HG03460 (cell line): Measurements from ENCODE around the gene LRRFIP2.
"Not testable (repeated sequence)": the region's sequence is repeated elsewhere in the genome, so short reads cannot be mapped to it uniquely, and the experiment has no call there.

Experiments
- ATAC-seq: cut with Tn5 transposase; IDR thresholded peaks from one replicate; pipeline ENCODE4 v1.9.1; 2021; ENCODE audit not compliant: unreplicated experiment

LRRFIP2 gene

GRCh38 chr3:37174532-37175126 lies at the start of gene LRRFIP2:
TSS of gene LRRFIP2 (minus strand) at chr3:37174582. CDS start at chr3:37148983, 25,599 bp downstream.
- ATAC-seq: peak; percentile 28

DNA sequence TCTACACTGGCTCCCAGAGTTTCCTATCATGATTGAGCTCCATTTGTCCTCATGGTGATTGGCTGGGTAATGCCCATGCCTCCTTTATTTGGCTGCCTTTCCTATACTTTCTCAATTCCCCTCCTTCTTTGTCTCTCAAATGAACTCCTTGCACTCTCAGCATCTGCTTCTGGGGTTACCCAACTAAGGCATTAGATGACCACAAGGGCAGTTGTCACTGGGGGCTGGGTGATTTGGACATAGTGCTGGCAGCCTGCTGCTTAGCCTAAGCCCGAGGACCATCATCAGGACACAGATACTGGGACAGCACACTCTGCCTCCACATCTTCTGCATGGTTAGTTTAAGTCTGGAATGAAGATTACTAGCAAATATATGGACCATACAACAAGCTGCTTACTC lies 49.2 kb upstream of the LRRFIP2 start:
- ATAC-seq: no peak

- no peak for ATAC-seq
These were observed 48.8 kb upstream of the LRRFIP2 start for GRCh38 chr3:37223141-37223558.

DNA sequence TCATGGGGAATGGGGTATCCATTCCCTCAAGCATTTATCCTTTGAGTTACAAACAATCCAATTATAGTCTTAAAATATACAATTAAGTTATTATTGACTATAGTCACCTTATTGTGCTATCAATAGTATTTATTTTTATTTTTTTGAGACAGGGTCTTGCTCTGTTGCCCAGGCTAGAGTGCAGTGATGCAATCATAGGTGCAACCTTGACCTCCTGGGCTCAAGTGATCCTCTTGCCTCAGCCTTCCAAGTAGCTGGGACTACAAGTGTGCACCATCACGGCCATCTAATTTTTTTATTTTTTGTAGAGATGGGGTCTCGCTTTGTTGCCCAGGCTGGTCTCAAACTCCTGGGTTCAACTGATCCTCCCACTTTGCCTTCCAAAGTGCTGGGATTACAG lies 48.2 kb upstream of the LRRFIP2 start:
- not testable (repeated sequence) for ATAC-seq

- no peak for ATAC-seq
These were observed 47.0 kb upstream of the LRRFIP2 start for GRCh38 chr3:37221407-37221806.

DNA sequence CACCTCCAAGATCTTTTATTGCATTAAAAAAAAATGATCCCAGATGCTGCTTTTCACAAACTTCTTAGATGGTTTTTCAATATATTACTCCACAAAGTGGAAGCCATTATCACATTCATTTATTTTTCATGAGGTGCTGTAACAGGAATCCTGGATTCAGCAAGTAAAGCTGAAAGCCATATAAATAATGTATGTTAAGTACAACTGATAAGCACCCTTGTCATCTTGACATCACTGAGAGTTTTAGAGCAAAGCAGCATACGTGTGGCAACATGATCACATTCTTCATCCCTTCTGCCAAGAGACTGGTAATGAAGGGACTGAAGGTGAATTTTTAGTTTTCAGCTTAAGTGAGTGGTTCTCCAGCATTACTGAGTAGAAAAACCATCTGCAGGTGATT lies 44.9 kb upstream of the LRRFIP2 start:
- no peak for ATAC-seq

DNA sequence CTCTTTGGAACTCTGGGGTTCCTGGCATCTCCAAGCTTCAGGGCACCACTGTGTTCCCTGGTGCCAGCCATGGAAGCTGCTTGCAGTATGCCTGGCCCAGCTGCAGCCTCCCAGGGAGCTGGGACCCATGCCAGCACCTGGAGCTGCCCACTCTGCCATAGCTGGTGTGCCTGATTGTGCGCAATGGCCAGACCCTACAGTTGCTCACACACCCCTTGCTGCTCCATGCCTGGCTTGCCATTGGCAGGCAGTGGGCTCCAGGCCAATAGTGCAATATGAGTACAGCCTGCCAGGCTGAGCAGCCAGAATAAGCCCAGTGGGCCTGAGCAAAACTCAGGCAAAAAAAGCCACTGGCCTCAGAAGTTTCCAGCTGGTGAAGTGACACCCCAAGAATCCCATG lies 43.8 kb upstream of the LRRFIP2 start:
- no peak for ATAC-seq

DNA sequence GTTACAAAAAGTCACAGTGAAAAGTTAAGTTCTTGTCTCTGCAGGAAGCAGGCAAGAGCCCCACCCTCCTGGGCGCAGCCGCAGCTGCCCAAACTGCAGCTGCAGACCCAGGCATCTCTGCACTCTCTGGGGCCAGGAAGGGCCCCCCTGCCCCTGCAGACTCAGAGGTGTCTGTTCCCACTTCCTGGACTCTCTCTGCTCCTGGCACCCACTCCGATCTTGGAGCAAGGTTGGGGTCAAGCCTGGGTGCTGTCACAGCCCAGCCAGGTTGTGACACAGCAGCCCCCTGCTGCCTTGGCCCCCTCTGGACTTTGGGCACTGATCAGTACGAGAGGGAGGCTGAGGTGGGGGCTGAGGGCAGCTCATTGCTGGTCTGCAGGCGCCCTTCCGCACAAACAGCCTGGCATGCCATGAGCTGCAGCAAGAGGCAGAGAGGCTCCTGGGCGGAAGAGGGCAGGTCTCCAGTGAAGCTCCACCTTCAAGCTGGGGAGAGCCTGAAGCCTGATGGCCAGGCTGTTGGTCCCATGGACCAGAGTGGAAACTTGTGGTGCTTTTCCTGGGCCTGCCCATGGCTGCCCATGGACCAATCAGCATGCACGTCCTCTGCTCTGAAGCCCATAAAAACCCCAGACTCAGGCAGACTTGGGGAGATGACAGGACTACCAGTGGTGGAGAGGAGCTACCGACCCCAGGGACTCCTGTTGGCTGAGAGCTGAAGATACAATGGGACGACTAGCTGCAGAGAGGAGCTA lies 42.9 kb upstream of the LRRFIP2 start:
- ATAC-seq: no peak

- ATAC-seq: no peak
These were observed 42.3 kb upstream of the LRRFIP2 start for GRCh38 chr3:37216597-37217097.

DNA sequence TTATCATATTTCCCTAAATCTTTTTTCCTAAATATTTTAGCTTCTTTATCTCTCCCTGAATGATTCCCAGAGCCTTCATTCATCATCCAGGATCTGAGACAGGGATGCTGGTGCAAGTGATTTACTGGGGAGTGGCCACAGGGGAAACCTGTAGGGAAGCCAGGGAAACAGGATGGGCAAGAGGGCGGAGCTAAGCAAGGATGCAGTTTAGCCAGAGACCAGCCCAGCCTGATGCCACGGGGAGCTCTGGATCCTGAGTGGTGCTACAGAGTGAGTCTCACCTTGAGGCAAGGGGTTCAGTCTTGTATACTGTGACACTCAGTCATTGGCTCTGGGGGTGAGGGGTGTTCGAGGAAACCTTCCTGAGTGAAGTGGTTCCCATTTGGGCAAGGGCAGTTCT lies 39.7 kb upstream of the LRRFIP2 start:
- no peak for ATAC-seq

- ATAC-seq: no peak
These were observed 35.8 kb upstream of the LRRFIP2 start for GRCh38 chr3:37210230-37210629.

GRCh38 chr3:37208576-37208975 lies 34.2 kb upstream of the LRRFIP2 start:
- not testable (repeated sequence) for ATAC-seq

DNA sequence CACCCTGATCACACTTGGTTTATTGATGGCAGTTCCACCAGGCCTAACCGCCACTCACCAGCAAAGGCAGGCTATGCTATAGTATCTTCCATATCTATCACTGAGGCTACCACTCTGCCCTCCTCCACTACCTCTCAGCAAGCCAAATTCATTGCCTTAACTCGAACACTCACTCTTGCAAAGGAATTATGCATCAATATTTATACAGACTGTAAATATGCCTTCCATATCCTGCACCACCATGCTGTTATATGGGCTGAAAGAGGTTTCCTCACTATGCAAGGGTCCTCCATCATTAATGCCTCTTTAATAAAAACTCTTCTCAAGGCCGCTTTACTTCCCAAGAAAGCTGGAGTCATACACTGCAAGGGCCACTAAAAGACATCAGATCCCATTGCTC lies 33.6 kb upstream of the LRRFIP2 start:
- ATAC-seq: not testable (repeated sequence)

- ATAC-seq: not testable (repeated sequence)
These were observed 31.7 kb upstream of the LRRFIP2 start for GRCh38 chr3:37206041-37206440.

- no peak for ATAC-seq
These were observed 29.9 kb upstream of the LRRFIP2 start for GRCh38 chr3:37204314-37204713.

GRCh38 chr3:37202035-37202434 lies 27.7 kb upstream of the LRRFIP2 start:
- ATAC-seq: no peak

DNA sequence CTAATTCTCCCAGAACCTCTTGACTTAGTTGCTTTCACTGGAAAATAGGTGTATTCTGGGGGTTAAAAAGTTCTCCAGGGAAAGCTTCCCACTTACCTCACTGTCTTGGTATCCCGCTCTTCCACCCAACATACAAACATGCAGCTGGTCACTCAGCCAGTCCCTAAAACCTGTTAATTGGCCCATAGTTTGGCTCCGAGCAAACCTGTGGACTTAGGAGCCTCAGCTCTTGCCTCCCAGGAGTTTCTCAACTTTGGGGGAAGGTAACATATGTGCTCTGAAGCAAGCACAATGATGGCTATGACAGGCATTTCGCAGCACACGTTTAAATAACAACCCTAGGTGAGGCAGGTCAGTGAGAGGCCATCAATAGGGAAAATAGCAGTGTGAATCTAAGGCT lies 25.8 kb upstream of the LRRFIP2 start:
- ATAC-seq: no peak

DNA sequence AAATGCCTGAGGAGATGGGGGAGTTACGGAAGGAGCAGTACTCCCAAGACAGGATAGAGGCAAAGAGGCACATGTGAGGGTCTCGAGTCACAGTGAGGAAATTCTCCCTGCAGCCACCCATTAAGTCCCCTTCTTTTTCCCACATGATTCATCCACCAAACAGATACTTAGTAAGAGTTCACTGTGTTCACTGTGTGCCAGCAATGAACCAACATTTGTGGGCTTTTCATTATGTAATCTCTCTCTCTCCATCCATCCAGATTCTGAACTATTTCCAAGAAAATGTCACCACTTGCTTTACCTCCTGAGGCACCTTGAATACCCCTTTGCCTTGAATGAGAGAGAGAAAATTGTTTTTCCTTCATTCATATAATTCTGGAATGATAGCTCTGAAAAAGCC lies 24.6 kb upstream of the LRRFIP2 start:
- no peak for ATAC-seq

- ATAC-seq: no peak
These were observed 24.2 kb upstream of the LRRFIP2 start for GRCh38 chr3:37198547-37198946.

DNA sequence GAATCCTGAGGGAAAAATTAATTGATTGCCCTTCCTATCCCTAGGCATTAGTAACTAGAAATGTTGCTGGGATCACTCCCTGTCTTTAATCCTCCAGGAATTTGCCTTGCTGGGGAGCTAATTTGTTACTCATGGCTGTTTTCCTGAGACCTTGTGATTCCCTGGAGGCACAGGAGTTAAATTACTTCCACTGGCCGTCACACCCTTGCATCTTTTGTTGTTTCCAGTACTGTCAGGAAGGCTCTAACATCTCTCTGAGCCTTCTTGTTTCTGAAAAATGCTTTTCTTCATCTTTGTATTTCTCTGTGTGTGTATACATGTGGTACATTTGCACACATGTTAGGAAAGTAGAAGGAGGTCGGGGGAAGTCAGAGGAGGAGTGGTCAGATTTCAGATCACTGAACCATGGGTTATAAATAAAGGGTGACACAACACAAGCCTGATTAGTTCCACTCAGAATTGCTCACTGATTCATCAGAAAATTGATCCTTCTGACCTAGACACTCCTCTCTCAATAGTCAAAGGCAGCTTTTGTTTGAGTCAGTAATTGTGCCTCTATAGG lies 23.5 kb upstream of the LRRFIP2 start:
- ATAC-seq: no peak

DNA sequence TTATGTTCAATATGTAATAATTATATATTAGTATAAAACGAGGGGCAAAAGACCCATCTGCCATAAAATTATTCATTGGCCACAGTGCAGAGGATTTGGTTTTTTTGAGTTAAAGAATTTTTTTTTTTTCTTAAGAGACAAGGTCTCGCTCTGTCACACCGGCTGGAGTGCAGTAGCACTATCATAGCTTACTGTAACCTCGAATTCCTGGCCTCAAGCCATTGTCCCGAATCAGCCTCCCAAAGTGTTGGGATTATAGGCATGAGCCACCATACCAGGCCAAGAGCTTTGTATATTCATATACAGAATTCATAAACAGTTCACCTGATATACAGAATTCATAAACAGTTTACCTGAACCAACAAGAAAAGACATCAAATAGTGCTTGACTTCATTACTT lies 20.2 kb upstream of the LRRFIP2 start:
- no peak for ATAC-seq

- no peak for ATAC-seq
These were observed 16.3 kb upstream of the LRRFIP2 start for GRCh38 chr3:37190667-37191066.
